Measurements from ENCODE around the gene THSD7B. TPM values are rescaled to one million over a fixed set of nuclear protein-coding genes. Genes with fewer than 3 reads are reported as not detected.

THSD7B gene
- total and polyA plus RNA-seq, 2 of the 8 experiments (the other 6 are each of a cell fraction or from before 2014, with no cell fraction given), result 0.60 to 2.9 TPM

DNA sequence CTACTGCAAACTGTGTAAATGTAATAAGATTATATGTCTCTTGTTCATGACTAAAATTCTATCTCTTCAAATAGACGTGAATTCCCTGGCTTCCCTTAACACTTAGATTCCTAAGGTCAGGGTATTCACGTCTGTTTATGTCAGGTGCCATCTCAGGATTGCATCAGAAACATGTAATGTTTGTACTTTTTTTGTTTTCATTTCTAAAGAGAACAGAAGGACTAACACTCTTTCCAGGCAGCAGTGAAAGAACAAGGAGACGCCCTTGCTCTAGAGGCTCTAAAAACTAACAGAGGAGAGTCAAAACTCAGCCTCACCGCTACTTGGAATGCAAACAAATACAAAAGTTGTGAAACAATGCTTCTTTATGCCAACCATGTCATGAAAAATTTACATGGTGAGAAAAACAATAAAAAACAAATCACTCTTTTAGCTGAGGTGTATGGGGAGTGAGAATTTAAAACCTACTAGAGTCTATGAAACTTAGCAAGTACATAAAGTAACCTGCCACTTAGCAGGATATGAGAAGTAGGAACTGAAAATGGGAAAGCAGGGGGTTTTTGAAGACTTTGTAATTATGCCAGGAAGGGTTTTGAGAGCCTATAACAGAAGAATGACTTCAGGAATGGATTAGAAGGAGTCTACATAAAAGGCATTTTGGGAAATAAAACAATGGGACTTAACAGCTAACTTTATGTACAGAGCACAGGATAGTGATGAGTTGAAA lies 522.7 kb downstream of the THSD7B start:
- no peaks in the 10 kb centered on the region for H3K27me3 ChIP-seq (replicated peaks in 1 of 4; ENCODE audit: control insufficient read depth in 3 of 4, extremely low read depth in 1 of 4, insufficient read depth in 3 of 4, low read length in 3 of 4)
- CTCF ChIA-PET (ENCODE audit: partially characterized antibody), result no interaction called here
- H2BK15ac ChIP-seq (ENCODE audit: low read length), result no peak overlapping the region
- no peaks in the 10 kb centered on the region for H3K9me3 ChIP-seq (ENCODE audit: insufficient read depth in 2 of 2, low read depth in 1 of 2, low read length in 1 of 2)
- no peak overlapping the region for H2BK5ac ChIP-seq (ENCODE audit: low read depth, low read length)
- DNase-seq (ENCODE audit: low read depth in 1 of 2, low spot score in 2 of 2), result no peak
- H3K36me3 ChIP-seq (ENCODE audit: control insufficient read depth in 2 of 4, insufficient read depth in 4 of 4, low read length in 3 of 4), result no peaks in the 10 kb centered on the region
- H3K14ac ChIP-seq (ENCODE audit: insufficient read length), result no peak overlapping the region
- H3K23me2 ChIP-seq (ENCODE audit: low read depth, low read length), result no peaks in the 10 kb centered on the region
- no peak overlapping the region for H3K9ac ChIP-seq (replicated peaks in 1 of 4; ENCODE audit: extremely low read depth in 1 of 4, low read depth in 3 of 4, low read length in 3 of 4)
- H4K91ac ChIP-seq (replicated peaks; ENCODE audit: insufficient read length, low read length), result no peak overlapping the region
- POLR2A ChIA-PET (ENCODE audit: partially characterized antibody), result no interaction called here
- H3K4ac ChIP-seq (replicated peaks; ENCODE audit: insufficient read length, low read depth, low read length), result peak overlapping the region; percentile 38
- H3K79me1 ChIP-seq (ENCODE audit: low read depth, low read length), result no peaks in the 10 kb centered on the region
- H2BK12ac ChIP-seq (ENCODE audit: low read depth, low read length), result no peak overlapping the region
- no peaks in the 10 kb centered on the region; a peak in 2 of 7 replicates for H3K4me1 ChIP-seq (replicated peaks in 1 of 4; ENCODE audit: control insufficient read depth in 3 of 4, insufficient read depth in 4 of 4, low read length in 3 of 4)
- no peaks in the 10 kb centered on the region for H4K20me1 ChIP-seq (replicated peaks in 1 of 2; ENCODE audit: control insufficient read depth in 1 of 2, insufficient read depth in 2 of 2, low read length in 2 of 2)
- H4K8ac ChIP-seq (ENCODE audit: extremely low read depth, insufficient read depth, low read length), result no peak overlapping the region
- WGBS, 2 experiments (ENCODE audit: extremely low coverage in 1 of 2, insufficient coverage in 1 of 2, insufficient read length in 1 of 2, insufficient replicate concordance in 2 of 2, low coverage in 1 of 2, low lambda C conversion rate in 2 of 2, missing lambda C conversion rate in 1 of 2), result 77% methylated on average over 4 of the region's 4 CpGs; no CpG with 5 or more reads in 1 of the 2 experiments
- no peak overlapping the region for H3K56ac ChIP-seq (replicated peaks; ENCODE audit: insufficient read length, low read depth, low read length)
- H3K4me2 ChIP-seq (ENCODE audit: insufficient read depth in 1 of 2, low read depth in 2 of 2, low read length in 2 of 2), result no peak overlapping the region
- H2BK20ac ChIP-seq (ENCODE audit: low read length), result no peak overlapping the region
- H3K27ac ChIP-seq (ENCODE audit: low read depth, low read length), result no peak overlapping the region
- H3K79me2 ChIP-seq (ENCODE audit: control insufficient read depth in 1 of 2, insufficient read depth in 2 of 2, low read length in 2 of 2), result no peaks in the 10 kb centered on the region
- H4K5ac ChIP-seq (ENCODE audit: insufficient read length, low read depth, low read length), result no peak overlapping the region
- H3K18ac ChIP-seq (ENCODE audit: extremely low read depth, low read length), result no peak overlapping the region
- H2AK5ac ChIP-seq (ENCODE audit: low read depth, low read length), result no peak overlapping the region
- H2BK120ac ChIP-seq (replicated peaks; ENCODE audit: low read depth, low read length), result no peak overlapping the region
- no peak overlapping the region for H3K23ac ChIP-seq (ENCODE audit: insufficient read length)
- FAIRE-seq, result no peak
- H3K4me3 ChIP-seq (ENCODE audit: extremely low read depth in 1 of 4, insufficient read depth in 2 of 4, low read depth in 3 of 4, low read length in 4 of 4), result no peak overlapping the region
- no peak overlapping the region for H2AFZ ChIP-seq (ENCODE audit: low read length)
- TF ChIP-seq SIN3A (conservative IDR thresholded peaks at IDR 0.05 in 1 of 2, IDR thresholded peaks at IDR 0.05 in 1 of 2; ENCODE audit: low read depth in 1 of 2, low read length in 2 of 2), result no peak
- TF ChIP-seq TAF1 (IDR thresholded peaks at IDR 0.05; ENCODE audit: low read depth, low read length), result no peak
- TF ChIP-seq, protein P1, sequence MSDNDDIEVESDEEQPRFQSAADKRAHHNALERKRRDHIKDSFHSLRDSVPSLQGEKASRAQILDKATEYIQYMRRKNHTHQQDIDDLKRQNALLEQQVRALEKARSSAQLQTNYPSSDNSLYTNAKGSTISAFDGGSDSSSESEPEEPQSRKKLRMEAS (IDR thresholded peaks at IDR 0.05), result no peak
- no peak for TF ChIP-seq SIRT6 (IDR thresholded peaks at IDR 0.05; ENCODE audit: low read length)
- TF ChIP-seq, protein P2, sequence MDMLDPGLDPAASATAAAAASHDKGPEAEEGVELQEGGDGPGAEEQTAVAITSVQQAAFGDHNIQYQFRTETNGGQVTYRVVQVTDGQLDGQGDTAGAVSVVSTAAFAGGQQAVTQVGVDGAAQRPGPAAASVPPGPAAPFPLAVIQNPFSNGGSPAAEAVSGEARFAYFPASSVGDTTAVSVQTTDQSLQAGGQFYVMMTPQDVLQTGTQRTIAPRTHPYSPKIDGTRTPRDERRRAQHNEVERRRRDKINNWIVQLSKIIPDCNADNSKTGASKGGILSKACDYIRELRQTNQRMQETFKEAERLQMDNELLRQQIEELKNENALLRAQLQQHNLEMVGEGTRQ (IDR thresholded peaks at IDR 0.05; ENCODE audit: low read length), result no peak
- TF ChIP-seq CHD2 (IDR thresholded peaks at IDR 0.05; ENCODE audit: low read length), result no peak
- TF ChIP-seq RBBP5 (IDR thresholded peaks at IDR 0.05; ENCODE audit: borderline replicate concordance, low read depth, low read length), result no peak
- no peak for TF ChIP-seq RAD21 (IDR thresholded peaks at IDR 0.05 in 1 of 2, conservative IDR thresholded peaks at IDR 0.05 in 1 of 2; ENCODE audit: low read depth in 2 of 2, low read length in 2 of 2)
- no peak for TF ChIP-seq PHF8 (conservative IDR thresholded peaks at IDR 0.05; ENCODE audit: low read depth, low read length)
- TF ChIP-seq EP300 (IDR thresholded peaks at IDR 0.05; ENCODE audit: borderline replicate concordance in 1 of 2, low read depth in 2 of 2, low read length in 2 of 2), result no peak
- TF ChIP-seq JUND (IDR thresholded peaks at IDR 0.05; ENCODE audit: low read length), result no peak
